SH-SY5Y (cell line): Measurements from ENCODE around the gene TSC22D4.

Source experiments
- GATA2 ChIP-seq: IDR thresholded peaks from 2 replicates; pipeline ENCODE4 v1.6.1; 2011; ENCODE audit warnings: mild to moderate bottlenecking, low read depth, low read length
- GATA3 ChIP-seq: IDR thresholded peaks from 2 replicates; pipeline ENCODE4 v1.6.1; 2011; ENCODE audit warnings: low read depth, mild to moderate bottlenecking, low read length, moderate library complexity

GRCh38 chr7:100519580-100519979 is 40.6 kb upstream of the TSC22D4 start:
- TF ChIP-seq GATA3 (no peak), GATA2 (no peak)
